Calu3 (cell line): ENCODE results near the gene SLC17A4. TPM values are rescaled to one million over a fixed set of nuclear protein-coding genes. Genes with fewer than 3 reads are reported as not detected.

ENCODE experiments used
- BruUV-seq: library from RNA; stranded (reverse); fragments of 400-500 nt; replicated peaks from 2 replicates; lab custom pipeline; 2021; lab: Mats Ljungman, UMichigan
- CTCF ChIA-PET: fragments of 300-600 bp; sonication (Branson Sonifier 250); formaldehyde crosslinking; loops from one replicate; lab custom pipeline; 2022; ENCODE audit warnings: antibody characterized with exemption; lab: Charles Lee
- DNase-seq: peaks from one replicate; pipeline ENCODE4 v3.0.0; 2022
- H3K27ac Mint-ChIP-seq: one replicate; pipeline ENCODE4 v1.8.0; 2022; ENCODE audit warnings: mixed read lengths; ENCODE audit not compliant: unreplicated experiment
- H3K27me3 Mint-ChIP-seq: one replicate; pipeline ENCODE4 v1.8.0; 2022; ENCODE audit warnings: mixed read lengths; ENCODE audit not compliant: unreplicated experiment
- H3K36me3 Mint-ChIP-seq: one replicate; pipeline ENCODE4 v1.8.0; 2022; ENCODE audit warnings: mild to moderate bottlenecking, moderate library complexity, mixed read lengths; ENCODE audit not compliant: insufficient read depth, unreplicated experiment
- H3K4me1 Mint-ChIP-seq: one replicate; pipeline ENCODE4 v1.8.0; 2022; ENCODE audit warnings: mild to moderate bottlenecking, low read depth, mixed read lengths; ENCODE audit not compliant: unreplicated experiment
- H3K4me3 Mint-ChIP-seq: one replicate; pipeline ENCODE4 v1.8.0; 2022; ENCODE audit warnings: mild to moderate bottlenecking, low read depth, moderate library complexity, mixed read lengths; ENCODE audit not compliant: unreplicated experiment
- H3K9me3 Mint-ChIP-seq: one replicate; pipeline ENCODE4 v1.8.0; 2022; ENCODE audit warnings: low read depth, mixed read lengths; ENCODE audit not compliant: unreplicated experiment
- intact Hi-C: fragments of 100-400 bp; cut with micrococcal nuclease; formaldehyde crosslinking; loops from one replicate; pipeline ENCODE4 v1.10.0; 2022; ENCODE audit not compliant: unreplicated experiment
- total RNA-seq: library from RNA; stranded (reverse); gene quantifications from 2 replicates; pipeline ENCODE4 v1.2.3, GENCODE V29; 2022
- TF ChIP-seq, protein P1 (sequence below): fragments of 200-600 bp; IDR thresholded peaks from one replicate; pipeline ENCODE4 v1.8.0; 2022; ENCODE audit warnings: antibody characterized with exemption; ENCODE audit not compliant: unreplicated experiment

Gene SLC17A4
- total RNA-seq, 1 experiment from 2014 or later = 1.9 TPM

DNA sequence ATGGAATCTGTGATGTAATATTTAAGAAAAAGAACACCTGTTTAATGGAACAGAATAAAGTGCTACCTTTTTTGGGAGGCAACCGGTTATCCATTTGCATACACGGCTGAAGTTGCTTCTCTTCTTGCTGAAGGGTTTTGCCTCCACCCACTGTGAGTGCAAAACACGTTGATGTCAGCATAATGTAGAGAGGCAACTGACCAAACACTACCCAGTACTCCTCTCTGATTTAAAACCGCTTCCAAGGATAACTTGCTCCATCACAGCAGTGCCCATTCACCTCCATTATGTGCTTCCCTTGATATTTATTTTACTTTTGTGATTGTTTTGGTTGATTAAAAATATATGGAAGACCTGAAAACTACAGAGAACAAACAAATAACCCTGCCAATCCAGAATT, 75.9 kb downstream of the SLC17A4 start:
- no TSS peak for BruUV-seq
- TF ChIP-seq, protein P1, sequence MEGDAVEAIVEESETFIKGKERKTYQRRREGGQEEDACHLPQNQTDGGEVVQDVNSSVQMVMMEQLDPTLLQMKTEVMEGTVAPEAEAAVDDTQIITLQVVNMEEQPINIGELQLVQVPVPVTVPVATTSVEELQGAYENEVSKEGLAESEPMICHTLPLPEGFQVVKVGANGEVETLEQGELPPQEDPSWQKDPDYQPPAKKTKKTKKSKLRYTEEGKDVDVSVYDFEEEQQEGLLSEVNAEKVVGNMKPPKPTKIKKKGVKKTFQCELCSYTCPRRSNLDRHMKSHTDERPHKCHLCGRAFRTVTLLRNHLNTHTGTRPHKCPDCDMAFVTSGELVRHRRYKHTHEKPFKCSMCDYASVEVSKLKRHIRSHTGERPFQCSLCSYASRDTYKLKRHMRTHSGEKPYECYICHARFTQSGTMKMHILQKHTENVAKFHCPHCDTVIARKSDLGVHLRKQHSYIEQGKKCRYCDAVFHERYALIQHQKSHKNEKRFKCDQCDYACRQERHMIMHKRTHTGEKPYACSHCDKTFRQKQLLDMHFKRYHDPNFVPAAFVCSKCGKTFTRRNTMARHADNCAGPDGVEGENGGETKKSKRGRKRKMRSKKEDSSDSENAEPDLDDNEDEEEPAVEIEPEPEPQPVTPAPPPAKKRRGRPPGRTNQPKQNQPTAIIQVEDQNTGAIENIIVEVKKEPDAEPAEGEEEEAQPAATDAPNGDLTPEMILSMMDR = no peak
- Mint-ChIP-seq H3K27me3 (no peaks in the 10 kb centered on the region), H3K9me3 (no peaks in the 10 kb centered on the region), H3K4me1 (peaks cover 17% of the 10 kb centered on the region), H3K36me3 (no peaks in the 10 kb centered on the region), H3K27ac (no peak overlapping the region), H3K4me3 (no peak overlapping the region)
- no peak for DNase-seq
- intact Hi-C loops = loop anchor here (5.0 kb wide), 1 partner anchor 108 kb away; no protein-coding TSS in a partner anchor
- CTCF ChIA-PET = no interaction called here

Other genes starting within 250 kb of the SLC17A4 start
- 3.5 and 3.7 TPM in 2 replicates for gene SCGN, start 102.5 kb upstream of the SLC17A4 start, total RNA-seq
- gene SLC17A1, start 77.3 kb downstream of the SLC17A4 start, total RNA-seq = not detected in 2 replicates
- gene SLC17A3, start 119.5 kb downstream of the SLC17A4 start, total RNA-seq = not detected in 2 replicates
- not detected in 2 replicates for gene SLC17A2, start 175.9 kb downstream of the SLC17A4 start, total RNA-seq
- 20.6 and 26.1 TPM in 2 replicates for gene TRIM38, start 208.1 kb downstream of the SLC17A4 start, total RNA-seq